ENCODE measurements around the gene PDZD2.
"Not testable (repeated sequence)": the region's sequence is repeated elsewhere in the genome, so short reads cannot be mapped to it uniquely, and the experiment has no call there.

Gene PDZD2

DNA sequence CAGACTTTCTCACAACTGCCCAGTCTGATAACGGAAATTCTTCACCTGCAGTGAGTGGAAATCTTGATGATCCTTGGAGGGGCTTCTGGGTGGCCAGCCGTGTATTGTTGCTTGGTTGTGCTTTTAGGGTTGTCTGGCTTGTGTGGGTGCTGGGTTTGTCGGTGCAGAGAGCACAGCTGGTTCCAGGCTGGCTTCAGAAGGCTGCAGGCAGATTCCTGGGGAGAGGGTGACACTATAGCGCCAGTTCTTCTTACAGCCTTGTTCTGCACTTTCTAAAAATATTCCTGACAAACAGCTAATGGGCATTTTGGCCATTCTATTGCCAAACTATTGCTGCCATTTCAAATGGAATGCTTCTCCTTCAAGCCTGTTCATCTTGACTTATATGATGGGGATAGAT is 99.3 kb downstream of the PDZD2 start:
- no peak for DNase-seq

DNA sequence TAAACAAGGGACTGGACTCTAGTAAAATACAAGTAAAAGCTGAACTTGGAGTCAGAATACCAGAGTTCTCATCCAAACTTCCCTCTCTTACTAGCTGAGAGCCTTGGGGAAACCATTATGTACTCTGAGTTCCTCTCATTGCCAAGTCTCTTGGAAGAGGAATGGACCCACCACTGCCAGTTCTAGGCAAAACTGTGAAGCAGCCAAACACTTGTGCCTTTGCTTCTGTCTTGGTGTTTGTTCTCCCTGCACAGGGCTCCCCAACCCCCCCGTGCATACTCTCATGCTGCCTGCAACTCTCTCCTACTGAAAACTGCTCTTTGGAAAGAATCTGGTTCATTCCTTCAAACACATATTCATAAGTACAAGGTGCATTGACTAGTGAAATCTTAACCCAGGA is 102.6 kb downstream of the PDZD2 start:
- no peak for DNase-seq

GRCh38 chr5:31743678-31744077 is 104.7 kb downstream of the PDZD2 start:
- DNase-seq = no peak

GRCh38 chr5:31748458-31749172 is 109.7 kb downstream of the PDZD2 start:
- no peak for DNase-seq

DNA sequence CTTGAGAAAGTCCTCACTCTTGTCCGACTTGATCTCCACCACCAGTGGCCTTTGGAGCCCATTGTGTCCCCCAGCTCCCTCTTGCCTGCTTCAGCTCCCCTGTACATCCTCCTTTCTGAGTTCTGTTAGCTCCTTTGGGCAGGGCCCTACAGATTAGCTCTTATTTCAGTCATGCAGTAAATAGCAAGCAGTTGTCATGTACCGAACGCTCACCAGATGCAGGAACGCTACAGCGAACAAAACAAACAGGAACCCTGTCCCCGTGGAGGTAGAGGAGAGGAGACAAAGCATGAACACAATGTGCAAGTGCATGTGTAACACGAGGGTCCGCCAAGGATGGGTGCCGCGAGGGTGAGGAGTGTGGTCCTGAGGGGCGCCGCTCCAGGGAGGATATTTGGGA is 111.3 kb downstream of the PDZD2 start:
- no peak for DNase-seq

DNA sequence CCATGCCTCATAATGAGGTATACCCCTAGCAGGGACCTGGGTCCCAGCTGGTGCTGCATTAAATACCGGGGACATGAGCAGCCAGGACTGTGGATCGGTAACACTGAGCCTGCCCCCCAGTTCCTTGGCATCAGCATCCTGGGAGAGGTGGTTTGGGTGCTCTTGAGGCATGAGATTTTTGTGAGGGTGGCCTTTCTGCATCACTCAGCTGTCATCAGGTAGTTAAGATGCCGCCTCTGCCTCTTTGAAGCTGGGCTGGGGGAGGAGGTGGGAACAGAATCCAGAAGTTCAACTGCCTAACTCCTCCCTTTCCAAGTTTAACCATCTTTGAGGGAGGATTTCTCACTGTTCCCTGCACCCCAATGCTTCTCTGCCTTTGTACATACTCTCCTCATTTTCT is 112.7 kb downstream of the PDZD2 start:
- DNase-seq = no peak

GRCh38 chr5:31753700-31754357 is 114.9 kb downstream of the PDZD2 start:
- DNase-seq = no peak

GRCh38 chr5:31754358-31754704 is 115.4 kb downstream of the PDZD2 start:
- DNase-seq = no peak

DNA sequence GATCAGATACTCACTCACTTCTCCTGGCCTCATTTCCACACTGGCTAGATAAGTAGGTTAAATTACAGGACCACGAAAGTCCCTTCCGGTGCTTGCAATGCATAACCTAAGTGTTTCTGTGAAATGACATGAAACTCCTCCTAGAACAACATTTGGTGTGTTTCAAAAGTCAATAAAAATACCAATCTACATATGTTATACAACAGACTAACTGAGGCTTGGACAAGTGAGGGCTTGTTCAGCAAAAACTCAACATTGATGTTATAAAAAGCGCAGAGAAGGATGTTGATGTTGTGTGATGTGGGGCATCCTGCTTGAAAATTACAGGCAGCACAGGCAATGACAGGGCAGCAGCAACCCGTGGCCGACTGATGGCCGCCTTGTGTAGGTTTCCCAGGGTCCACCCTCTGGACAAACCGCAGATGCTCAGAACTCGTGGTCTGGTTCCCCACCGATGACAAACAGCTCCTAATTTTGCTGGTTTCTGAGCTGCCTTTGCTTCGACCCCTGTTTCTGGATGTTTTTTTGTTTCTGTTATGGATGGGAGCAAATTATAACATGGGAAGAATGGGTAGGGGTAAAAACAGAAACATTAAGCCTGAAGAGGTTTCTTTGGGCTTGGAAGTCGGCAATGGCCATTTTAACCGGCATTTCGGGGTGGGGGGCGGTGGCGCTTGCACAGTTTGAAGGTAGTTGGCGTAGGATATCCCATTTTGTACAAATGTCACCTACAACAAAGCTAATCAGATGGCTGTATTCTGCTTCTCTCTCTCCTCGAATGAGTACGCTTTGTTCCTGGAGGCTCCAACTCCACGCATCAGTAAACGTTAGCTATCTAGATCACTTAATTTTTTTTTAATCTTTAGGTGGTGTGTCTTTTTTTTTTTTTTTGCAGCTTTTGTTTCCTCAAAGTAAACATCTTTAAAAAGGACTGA is 116.1 kb downstream of the PDZD2 start:
- no peak for DNase-seq

DNA sequence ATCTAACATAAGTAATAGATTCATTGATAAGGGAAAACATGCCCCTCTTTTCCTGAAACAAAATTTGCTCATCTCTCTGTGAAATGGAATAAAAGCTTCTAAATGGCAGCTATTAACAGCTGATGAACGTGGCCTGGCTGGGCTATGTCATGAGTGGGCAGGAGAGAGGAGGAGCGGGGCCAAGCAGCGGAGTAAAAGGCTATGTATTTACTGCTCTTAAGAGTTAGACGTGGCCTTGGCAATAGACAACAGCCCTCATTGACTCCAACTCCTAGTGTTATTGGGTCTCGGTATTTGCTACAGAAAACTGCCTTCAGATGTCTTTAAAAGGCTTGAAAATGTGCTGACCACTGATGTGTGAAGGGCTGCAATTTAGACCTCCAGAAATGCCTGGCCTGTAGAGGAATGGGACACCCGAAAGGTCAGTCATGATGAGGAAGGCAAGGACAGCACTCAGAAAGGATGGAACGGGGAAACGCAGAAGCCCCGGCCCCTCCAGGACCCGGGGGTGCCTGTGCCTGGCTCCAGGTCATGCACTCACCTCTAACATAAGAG is 116.8 kb downstream of the PDZD2 start:
- DNase-seq = no peak

DNA sequence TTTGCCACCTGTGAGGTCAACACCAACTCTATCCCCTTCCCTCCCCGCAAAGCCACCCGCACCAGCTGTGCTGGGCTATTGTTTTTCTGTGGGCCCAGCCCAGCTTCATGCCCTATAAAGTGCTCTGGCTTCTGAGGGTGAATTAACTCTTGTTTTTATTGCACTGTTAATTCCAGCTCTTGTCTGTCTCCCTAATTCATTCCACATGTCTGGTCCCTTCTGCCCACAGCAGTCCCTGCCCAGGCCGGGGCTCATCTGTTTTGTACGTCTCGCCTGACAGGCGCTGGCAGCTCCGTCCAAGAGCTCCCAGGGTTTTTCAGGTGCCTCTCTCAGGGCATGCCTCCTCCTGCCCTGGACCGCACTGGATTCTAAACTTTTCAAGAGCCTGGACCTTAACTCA is 118.9 kb downstream of the PDZD2 start:
- no peak for DNase-seq

DNA sequence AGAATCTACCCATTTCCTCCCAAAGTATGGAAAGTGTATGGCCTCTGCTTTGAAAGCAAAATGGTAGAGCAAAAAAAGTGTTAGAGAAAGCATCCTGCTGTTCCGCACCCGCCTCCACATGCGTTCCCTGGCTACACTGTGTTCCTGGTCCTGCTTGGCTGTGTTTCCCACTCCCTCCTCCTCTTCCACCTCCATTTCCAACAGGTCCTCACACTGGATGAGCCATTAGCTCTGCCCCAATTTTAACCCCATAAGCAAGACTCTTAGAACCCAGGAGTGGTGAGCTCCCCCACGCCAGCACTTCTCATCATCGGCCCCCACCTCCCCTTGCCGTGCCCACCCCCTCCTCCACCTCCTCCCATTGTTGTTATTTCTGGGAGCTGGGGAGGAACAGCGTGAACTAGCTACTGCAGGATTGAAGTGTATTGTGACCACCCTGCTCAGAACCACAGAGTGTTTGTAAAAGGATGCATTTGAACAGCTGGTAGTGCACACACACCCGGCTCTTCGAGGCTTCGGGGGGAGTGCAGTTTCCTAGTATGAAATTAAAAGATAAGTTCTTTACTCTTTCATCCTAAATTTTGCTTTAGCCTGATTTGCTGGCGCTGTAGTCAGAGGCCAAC is 120.0 kb downstream of the PDZD2 start:
- DNase-seq = no peak

DNA sequence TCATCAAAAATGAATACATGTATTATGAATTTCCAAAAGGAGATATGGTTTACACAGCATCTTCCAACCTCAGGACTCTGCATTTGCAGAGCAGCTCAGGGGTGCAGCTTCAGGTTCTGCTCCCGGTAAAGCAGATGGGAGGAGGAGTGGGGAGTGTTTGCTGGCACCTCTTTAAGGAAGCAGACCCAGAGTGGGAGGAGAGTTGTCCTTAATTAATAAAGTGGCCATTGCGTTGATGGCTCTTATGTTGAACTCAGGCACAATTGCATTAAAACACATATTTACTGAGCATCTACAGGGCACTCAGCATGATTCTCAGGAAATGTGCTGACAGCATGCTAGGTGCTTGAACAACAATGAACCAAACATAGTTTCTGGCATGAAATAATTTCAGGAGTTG is 121.0 kb downstream of the PDZD2 start:
- no peak for DNase-seq

DNA sequence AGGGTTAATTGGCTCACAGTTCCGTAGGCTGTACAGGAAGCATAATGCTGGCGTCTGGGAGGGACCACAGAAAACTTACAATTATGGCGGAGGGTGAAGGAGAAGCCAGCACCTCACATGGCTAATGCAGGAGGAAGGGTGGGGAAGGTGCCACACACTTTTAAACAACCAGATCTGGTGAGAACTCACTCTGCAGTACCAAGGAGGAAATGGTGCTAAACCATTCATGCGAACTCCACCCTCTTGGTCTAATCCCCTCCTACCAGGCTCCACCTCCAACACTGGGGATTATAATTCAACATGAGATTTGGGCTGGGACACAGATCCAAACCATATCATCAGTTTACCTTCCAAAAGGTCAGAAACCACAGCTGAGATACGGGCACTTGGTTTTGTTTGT is 122.9 kb downstream of the PDZD2 start:
- DNase-seq = no peak

DNA sequence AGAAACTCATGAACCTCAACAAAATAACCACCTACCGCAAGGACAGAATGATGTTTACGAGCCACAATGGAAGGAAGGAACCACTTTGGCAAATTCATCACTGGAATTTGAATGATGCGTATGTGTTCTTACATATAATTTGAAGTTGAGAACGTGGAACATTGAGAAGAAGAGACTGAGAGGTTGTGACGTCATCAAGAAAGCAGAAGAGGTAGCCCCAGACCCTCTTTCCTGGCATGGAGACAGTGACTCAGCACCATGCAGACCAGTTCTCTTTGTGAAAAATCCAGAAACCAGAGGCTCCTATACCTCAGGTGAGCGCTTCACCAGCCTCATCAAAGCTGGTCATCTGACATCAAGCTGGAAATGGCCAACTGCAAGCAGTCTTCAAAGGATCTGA is 124.5 kb downstream of the PDZD2 start:
- peak; percentile 25 for DNase-seq

DNA sequence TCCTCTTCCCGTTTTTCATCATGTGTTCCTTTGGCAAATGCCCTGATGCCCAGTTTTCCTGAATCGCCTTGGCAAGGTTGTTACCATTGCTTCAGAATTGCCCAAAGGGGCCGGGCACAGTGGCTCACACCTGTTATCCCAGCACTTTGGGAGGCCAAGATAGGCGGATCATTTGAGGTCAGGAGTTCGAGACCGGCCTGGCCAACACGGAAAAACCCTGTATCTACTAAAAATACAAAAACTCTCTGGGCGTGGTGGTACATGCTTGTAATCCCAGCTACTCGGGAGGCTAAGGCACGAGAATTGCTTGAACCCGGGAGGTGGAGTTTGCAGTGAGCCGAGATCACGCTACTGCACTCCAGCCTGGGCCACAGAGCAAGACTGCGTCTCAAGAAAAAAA is 125.8 kb downstream of the PDZD2 start:
- DNase-seq = not testable (repeated sequence)

DNA sequence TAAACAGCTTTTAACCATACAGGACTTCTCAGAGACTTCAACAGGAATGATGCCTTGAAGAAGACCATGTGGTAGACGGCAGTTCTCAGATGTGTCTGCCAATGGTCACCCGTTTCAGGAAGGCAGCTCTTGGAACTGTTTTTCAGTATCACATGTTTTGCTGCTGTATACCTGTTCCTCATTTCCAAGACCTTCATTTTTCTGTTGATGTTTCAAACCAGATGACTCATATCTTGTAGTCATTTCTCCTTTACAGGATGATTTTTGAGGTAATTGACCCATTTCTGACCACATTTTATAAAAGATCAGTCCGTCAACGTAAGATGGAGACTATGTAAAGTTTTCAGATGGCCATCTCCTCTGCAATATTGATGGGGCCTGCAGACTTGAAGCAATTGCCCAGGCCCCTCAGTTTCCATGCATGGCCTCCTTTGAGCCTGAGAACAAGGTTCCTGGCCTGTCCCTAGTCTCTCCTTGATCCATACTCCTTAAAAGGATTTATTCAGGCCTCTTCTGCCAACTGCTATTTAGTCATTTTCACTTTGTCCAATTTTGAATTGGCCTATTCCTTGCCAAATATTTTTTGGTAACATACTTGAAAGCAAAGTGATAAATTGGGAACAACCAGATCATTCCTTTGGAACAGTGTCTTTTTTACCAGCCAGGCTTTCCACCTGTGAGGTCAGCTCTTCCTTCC is 128.6 kb downstream of the PDZD2 start:
- DNase-seq = peak; percentile 10

GRCh38 chr5:31768046-31768445 is 129.1 kb downstream of the PDZD2 start:
- no peak for DNase-seq

- no peak for DNase-seq
Measured at GRCh38 chr5:31768784-31769183, 129.9 kb downstream of the PDZD2 start.

DNA sequence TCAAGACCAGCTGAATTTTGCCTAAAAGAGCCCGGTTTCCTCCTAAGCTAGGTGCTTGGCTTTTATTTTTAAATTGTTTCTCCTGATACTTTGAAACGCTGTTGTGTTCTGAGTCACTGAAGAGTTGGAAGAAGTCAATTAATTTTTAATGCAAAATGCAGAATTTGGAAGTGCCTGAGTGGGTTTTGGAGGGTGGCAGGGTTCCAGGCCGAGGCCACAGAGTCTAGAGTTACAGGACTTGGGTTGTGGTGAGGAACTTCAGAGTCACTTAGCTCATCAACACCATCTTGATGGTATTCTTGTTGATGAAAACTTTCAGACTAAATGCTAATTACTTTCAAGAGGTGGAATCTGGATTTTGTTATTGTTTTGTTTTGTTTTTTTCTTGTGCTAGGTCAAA is 130.6 kb downstream of the PDZD2 start:
- DNase-seq = peak; percentile 8

- DNase-seq = no peak
Measured at GRCh38 chr5:31770132-31770720, 131.3 kb downstream of the PDZD2 start.

GRCh38 chr5:31770998-31771397 is 132.1 kb downstream of the PDZD2 start:
- no peak for DNase-seq

Data from hematopoietic multipotent progenitor cell treated with erythropoietin and hydrocortisone succinate and interleukin-3 and kit ligand, for 4 days (in vitro differentiated cells).